GM12892 (cell line): ENCODE measurements around the gene CCL21.

Source experiments
- DNase-seq: peaks from one replicate; pipeline ENCODE4 v3.0.0; 2011; ENCODE audit not compliant: insufficient read length
- FAIRE-seq: peaks from 2 replicates; lab custom pipeline; 2011; peaks lifted over from hg19 to GRCh38; lab: Jason Lieb, UNC
- POLR2A ChIP-seq: IDR thresholded peaks from 2 replicates; pipeline ENCODE4 v1.6.1; 2011; ENCODE audit warnings: low read depth, low read length, control low read depth
- POLR2AphosphoS5 ChIP-seq: IDR thresholded peaks from 2 replicates; pipeline ENCODE4 v1.6.1; 2011; ENCODE audit warnings: low read depth, low read length, control low read depth
- TAF1 ChIP-seq: IDR thresholded peaks from 2 replicates; pipeline ENCODE4 v1.6.1; 2011; ENCODE audit warnings: low read depth, mild to moderate bottlenecking, control low read depth, low read length, borderline replicate concordance

CCL21 gene

DNA sequence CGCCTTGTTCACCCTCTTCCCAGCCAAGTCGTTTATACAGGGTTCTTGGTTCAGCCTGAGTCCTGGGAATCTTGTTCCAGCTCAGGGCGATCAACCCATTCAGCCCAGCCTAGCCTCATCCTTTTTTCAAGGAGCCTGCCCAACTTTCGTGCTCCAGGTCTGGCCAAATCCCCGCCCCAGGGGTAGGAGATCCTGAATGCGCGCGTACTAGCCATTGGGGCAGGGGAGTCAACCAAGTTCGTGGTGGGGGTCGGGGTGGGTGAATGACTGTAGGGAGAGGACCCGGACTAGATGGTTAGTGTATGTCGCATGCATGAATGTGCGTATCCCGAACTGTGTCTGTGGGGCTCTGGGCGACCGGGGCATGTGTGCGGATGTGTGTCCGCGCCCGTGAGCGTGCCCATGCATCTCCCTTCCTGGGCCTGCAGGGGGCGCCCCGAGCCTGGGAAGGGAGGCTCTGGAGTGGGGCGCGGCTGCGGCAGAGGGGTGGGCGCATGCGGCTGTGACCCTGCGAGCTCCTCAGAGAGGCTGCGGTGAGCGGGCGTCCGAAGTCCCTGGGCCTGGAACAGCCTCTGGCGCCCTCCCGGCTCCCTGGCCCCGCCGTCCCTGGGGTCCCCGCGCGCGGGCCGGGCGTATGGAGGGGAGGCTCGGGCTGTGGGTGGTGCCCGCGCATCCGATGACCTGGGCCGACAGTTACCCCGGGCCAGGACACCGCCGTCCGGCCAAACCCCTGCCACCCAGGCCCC lies 8.7 kb downstream of the CCL21 start:
- TF ChIP-seq TAF1 (no peak), POLR2AphosphoS5 (no peak), POLR2A (no peak)
- FAIRE-seq (no peak), DNase-seq (peak; percentile 59)

DNA sequence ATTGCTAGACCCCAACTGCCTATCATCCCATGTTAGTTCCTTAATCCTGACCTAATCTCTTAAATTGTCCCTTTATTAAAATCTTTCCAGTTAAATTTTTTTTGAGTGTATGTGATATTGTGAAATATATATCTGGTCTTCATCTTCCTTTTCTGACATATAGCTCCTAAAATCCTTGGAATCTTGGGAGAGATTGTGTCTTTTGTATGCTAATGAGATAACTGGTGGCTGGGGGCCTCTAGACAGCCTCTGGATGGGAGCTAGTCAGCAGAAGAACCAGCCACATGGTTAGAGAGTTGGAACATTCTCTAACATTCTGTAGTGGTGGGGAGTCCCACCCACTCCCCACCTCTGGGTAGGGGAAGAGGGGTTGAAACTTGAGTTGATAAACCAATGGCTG lies 15.1 kb downstream of the CCL21 start:
- DNase-seq (no peak), FAIRE-seq (no peak)
- TF ChIP-seq POLR2AphosphoS5 (no peak), POLR2A (no peak), TAF1 (no peak)

GRCh38 chr9:34693560-34693959 lies 16.4 kb downstream of the CCL21 start:
- TF ChIP-seq POLR2AphosphoS5 (no peak), TAF1 (no peak), POLR2A (no peak)
- DNase-seq (no peak), FAIRE-seq (no peak)

DNA sequence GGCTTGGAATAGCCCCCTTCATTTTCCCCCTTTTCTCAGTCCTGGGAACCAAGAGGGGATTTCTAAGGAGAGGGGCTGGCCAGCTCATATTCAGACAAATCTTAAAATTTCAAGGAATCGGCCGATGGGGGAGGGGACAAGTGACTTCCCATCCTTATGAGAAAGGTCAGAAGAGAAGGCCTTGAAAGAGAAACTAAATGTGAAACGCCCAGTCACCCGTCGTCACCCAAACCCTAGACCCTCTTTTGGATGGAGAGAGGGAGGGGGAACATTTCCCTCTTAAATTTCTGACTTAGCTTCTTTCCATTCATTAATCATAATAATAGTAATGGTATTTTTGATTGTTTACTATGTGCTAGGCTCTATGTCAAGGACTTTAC lies 18.0 kb downstream of the CCL21 start:
- FAIRE-seq (no peak), DNase-seq (no peak)
- TF ChIP-seq TAF1: no peak
- TF ChIP-seq POLR2A: no peak
- no peak for TF ChIP-seq POLR2AphosphoS5

DNA sequence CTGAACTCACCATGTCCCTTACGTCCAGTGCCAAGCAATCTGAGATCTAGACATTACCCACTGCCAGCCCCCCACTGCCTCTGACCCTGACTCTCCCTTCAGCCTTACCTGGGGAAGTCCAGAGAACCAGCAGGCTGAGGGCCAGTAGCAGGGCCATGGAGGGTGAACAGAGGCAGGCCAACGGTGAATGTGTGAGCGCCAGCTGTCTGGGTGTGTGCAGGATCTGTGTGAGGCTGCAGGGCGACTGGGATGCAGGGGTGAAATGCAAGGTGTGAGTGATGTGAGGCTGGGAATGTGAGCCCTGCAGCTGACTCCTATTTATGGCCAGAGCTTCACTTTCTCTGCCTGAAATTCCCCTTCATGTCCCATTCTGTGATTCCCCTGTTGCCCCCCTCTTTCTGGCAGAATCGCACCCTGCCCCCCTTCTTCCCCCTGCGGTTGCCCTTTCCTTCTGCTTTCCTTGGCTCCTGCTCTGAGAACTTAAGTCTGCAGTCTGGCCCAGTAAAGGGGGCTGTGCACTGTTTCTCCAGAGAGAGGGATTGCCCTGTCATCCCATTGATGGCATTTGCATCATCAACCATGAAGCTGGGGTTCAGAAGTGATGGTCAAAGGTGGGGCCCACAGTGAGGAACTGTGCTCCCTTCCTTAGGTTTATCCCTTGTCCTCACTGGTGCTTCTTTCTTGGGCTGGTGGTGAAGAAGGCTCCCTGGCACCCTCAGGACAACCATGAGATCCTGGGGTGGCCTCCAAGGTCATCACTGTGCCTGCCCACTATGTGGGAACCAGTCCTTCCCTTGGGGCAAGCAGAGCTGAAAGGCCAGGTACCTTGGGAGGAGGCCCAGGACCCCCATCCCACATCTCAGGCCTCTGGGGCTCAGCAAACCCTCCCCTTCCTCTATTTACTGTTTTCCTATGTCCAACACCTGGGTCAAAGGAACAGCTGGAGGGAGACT lies 18.7 kb downstream of the CCL21 start, which contains the start of gene CCL19:
CCL19 (minus strand) TSS at position 294 of the 953 bp plus-strand sequence; CDS start at position 157, 137 bp downstream.
- no peak for DNase-seq
- FAIRE-seq: no peak
- TF ChIP-seq POLR2AphosphoS5 (no peak), TAF1 (no peak), POLR2A (no peak)

- no peak for DNase-seq
- FAIRE-seq: no peak
- TF ChIP-seq TAF1: no peak
- no peak for TF ChIP-seq POLR2AphosphoS5
- no peak for TF ChIP-seq POLR2A
Observed at GRCh38 chr9:34689512-34689911, 20.4 kb downstream of the CCL21 start.

DNA sequence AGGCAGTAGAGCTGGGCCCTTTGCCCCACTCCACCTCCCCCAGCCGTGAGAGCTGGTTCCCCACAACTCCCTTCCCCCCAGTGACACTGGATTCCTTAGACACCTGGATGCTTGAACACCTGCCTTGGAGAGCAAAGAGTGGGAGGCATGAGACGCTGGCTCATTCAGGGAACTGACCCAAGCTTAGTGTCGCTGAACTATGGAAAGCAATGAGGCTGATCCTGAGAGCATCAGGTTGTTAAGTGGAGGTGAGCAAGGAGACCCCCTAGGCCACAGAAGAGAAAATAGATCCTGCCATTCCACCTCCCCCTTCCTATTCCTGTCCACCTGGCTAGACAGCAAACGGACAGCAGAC lies 20.8 kb downstream of the CCL21 start:
- no peak for DNase-seq
- FAIRE-seq: no peak
- TF ChIP-seq POLR2A: no peak
- no peak for TF ChIP-seq POLR2AphosphoS5
- TF ChIP-seq TAF1: no peak

DNA sequence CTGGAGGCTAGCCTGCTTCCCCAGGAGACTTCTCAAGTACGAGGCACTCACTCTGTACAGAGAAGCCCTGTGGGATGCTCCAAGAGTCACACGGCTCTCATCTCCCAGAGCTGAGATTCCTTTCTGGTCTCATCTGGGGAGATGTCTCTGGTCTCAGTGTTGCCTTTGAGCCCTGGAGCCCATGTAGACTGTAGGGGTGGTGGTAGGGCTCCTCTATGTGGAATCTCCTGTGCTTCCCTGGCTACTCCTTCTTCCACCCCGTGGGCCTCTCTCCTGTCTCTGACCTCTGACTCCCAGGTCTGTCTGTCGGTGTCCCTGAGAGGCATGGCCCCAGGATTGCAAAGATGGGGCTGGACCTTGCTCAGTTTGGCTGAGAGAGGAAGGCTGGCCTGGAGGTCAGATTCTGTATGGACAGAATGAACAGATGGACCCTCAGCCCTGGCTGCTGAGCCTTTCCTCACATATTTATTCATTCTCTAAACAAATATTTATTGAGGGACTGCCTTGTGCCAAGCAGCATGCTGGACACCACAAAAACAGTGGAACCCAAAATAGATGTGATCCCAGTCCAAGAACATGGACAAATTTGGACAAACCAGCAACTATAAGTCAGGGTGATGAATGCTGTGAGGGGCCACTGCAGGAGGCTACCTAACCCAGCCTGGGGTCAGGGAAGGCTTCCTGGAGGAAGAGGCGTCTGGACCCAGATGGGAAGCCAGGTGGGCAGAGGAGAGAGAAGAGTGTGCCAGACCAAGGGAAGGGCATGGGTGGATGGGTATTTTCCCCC lies 21.4 kb downstream of the CCL21 start:
- TF ChIP-seq POLR2A (no peak), POLR2AphosphoS5 (no peak), TAF1 (no peak)
- FAIRE-seq: no peak
- no peak for DNase-seq

GRCh38 chr9:34687276-34688030 lies 22.5 kb downstream of the CCL21 start:
- DNase-seq (no peak), FAIRE-seq (no peak)
- TF ChIP-seq TAF1: no peak
- TF ChIP-seq POLR2A: no peak
- TF ChIP-seq POLR2AphosphoS5: no peak

DNA sequence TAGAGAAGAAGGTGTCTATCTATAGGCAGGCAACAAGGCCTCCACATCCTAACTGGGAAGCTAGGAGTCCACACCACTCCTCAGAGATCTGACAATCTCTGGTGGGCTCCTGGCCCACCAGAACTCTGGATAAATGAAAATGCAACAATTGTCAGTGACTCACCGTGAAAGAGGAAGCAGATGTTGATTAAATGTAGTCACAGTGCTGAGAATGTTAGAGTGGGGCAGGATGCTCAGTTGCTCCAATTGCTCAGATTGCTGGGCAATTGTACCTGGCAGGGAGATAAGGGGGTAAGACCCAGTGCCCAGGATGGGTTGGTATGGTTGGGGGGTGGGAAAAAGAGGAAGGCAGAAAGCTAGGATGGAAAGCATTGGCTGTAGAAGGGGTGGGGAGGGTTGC lies 23.2 kb downstream of the CCL21 start:
- TF ChIP-seq TAF1 (no peak), POLR2A (no peak), POLR2AphosphoS5 (no peak)
- FAIRE-seq (no peak), DNase-seq (no peak)

DNA sequence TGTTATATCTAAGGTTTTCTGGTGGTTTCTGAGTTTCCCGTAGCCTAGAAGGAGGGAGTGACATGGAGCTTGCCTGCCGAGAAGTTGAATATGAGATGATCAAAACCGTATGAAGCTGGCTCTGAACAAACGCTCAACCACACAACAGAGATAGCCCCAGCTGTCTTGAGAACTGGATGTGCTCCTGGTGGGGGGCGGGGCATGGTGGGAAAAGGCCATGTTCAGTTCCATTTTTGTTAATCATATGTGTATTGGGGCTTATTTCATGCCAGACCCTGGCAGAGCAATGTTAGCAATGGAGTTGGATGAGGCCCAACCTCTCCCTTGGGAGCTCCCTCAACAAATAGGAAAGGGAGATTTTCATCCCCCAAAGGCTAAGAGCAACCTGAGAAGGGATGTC lies 23.7 kb downstream of the CCL21 start:
- TF ChIP-seq POLR2AphosphoS5 (no peak), POLR2A (no peak), TAF1 (no peak)
- no peak for FAIRE-seq
- DNase-seq: no peak

DNA sequence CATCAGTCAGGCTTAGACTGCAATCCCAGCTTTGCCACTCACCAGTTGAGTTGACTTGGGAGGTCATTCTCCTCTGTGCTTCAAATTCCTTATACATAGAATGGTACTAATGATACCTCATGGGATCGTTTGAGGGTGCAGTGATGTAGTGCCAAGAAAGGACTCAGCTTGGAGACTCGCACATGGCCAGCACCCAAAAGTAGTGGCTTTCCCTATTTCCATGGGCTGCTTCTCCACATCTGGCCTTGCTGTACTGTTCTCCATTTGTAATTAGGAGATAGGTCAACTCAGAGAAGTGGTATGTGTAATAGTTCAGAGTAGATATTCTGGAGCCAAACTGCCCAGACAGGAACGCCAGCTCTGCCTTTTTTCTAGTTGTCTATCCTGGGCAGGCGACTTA lies 24.3 kb downstream of the CCL21 start:
- no peak for TF ChIP-seq POLR2AphosphoS5
- TF ChIP-seq TAF1: no peak
- no peak for TF ChIP-seq POLR2A
- no peak for FAIRE-seq
- DNase-seq: no peak
